Natural killer cell (primary cell): ENCODE measurements around the gene KCNK4. TPM values are rescaled to one million over a fixed set of nuclear protein-coding genes. Genes with fewer than 3 reads are reported as not detected.

Source experiments
- ATAC-seq, 3 donors: fragments of 150-1000 bp in 2 of 3; fragments of 200-7000 bp in 1 of 3; cut with Tn5 transposase; 1 replicate in 1 of 3; 2 replicates in 2 of 3; pipeline ENCODE4 v1.10.0; 2021; ENCODE audit warnings: mild to moderate bottlenecking in 2 of 3, moderate library complexity in 2 of 3
- DNase-seq, 2 donors: peaks; one replicate each; pipeline versions ENCODE4 v3.0.0 to v3.0.0-alpha.2; 2013 to 2021; ENCODE audit warnings: mixed read lengths in 1 of 2
- H3K27ac ChIP-seq: one replicate; pipeline ENCODE4 v1.5.1; 2013; ENCODE audit warnings: mild to moderate bottlenecking, low read length
- H3K27me3 ChIP-seq: one replicate; pipeline ENCODE4 v1.6.1; 2013; ENCODE audit warnings: low read length; ENCODE audit not compliant: control insufficient read depth, insufficient read depth
- H3K36me3 ChIP-seq: one replicate; pipeline ENCODE4 v1.6.1; 2013; ENCODE audit warnings: low read length; ENCODE audit not compliant: control insufficient read depth, insufficient read depth
- H3K4me1 ChIP-seq: one replicate; pipeline ENCODE4 v1.6.1; 2013; ENCODE audit warnings: low read length; ENCODE audit not compliant: control insufficient read depth, insufficient read depth
- H3K4me3 ChIP-seq: one replicate; pipeline ENCODE4 v1.5.1; 2013; ENCODE audit warnings: low read length
- H3K9me3 ChIP-seq: one replicate; pipeline ENCODE4 v1.6.1; 2013; ENCODE audit warnings: low read length; ENCODE audit not compliant: control insufficient read depth, insufficient read depth
- H3K27ac Mint-ChIP-seq, 2 donors: one replicate each; pipeline ENCODE4 v1.8.0; 2022; ENCODE audit warnings: mild to moderate bottlenecking in 2 of 2, mixed read lengths in 2 of 2, moderate library complexity in 1 of 2
- H3K27me3 Mint-ChIP-seq, 2 donors: one replicate each; pipeline ENCODE4 v1.8.0; 2022; ENCODE audit warnings: low read depth in 2 of 2, mixed read lengths in 2 of 2
- H3K36me3 Mint-ChIP-seq: one replicate; pipeline ENCODE4 v1.8.0; 2022; ENCODE audit warnings: mixed read lengths
- H3K4me1 Mint-ChIP-seq, 2 donors: one replicate each; pipeline ENCODE4 v1.8.0; 2022; ENCODE audit warnings: mixed read lengths in 2 of 2
- H3K4me3 Mint-ChIP-seq: one replicate; pipeline ENCODE4 v1.8.0; 2022; ENCODE audit warnings: mild to moderate bottlenecking, moderate library complexity, mixed read lengths
- H3K9me3 Mint-ChIP-seq, 2 donors: one replicate each; pipeline ENCODE4 v1.8.0; 2022; ENCODE audit warnings: mixed read lengths in 2 of 2
- CTCF ChIP-seq: fragments of 200-600 bp; IDR thresholded peaks from one replicate; pipeline ENCODE4 v1.8.0; 2022; ENCODE audit warnings: antibody characterized with exemption
- WGBS: methylation state at CpG from one replicate; pipeline ENCODE4 v1.1.7; 2013; ENCODE audit warnings: missing lambda C conversion rate; ENCODE audit not compliant: insufficient coverage; 5-methylcytosine and 5-hydroxymethylcytosine counted together
- intact Hi-C: fragments of 100-400 bp; cut with micrococcal nuclease; formaldehyde crosslinking; loops from one replicate; pipeline ENCODE4 v1.14.2; 2022
- total RNA-seq, 4 donors: library from RNA; stranded (reverse); fragments of 120-200 nt in 1 of 4; gene quantifications; one replicate each; pipeline versions ENCODE4 v1.2.3 to v1.2.4, GENCODE V29; 2013 to 2022

The KCNK4 gene
- total RNA-seq, 3 donors from 2014 or later (not counting 1 experiment from before 2014, with no cell fraction given) = 0.30 to 0.86 TPM; not detected in 1

DNA sequence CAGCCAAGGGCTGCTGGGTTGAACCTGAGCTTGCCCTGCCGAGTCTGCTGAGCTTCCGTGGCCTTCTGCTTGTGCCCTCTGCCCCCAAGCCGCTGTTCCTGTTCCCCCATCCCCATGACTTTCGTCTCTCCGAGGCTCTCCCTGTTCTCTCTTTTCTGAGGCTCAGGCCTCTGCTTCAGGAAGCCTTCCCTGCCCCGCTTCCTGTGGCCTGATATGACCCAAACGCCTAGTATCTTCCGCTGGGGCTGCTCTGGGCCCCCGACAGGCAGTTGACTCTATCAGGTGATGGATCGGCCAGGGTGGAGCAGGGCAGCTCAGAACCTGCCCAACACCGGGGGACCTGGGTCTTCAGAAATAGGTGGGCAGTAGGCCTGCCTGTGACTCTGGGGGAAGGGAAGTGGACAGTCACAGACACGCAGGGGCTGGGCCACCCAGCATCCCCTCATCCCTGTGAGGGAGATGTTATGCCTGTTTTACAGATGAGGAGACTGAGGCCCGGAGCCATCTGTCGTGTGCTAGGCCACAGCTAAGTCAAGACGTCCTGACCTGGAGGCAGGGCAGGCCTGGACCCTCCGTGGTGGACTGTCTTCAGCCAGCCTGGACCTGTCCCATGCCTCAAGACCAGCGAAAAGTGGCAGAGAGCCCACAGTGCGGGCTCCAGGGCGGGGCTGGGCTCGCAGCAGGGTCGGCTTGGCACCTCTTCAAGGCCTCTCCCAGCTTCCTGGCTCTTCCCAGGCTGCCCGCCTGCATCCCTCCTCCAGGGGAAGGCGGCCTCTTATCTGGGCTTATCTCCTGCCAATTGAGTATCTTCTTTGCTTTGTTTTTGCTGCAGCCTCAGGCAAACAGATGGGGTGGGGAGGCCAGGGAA is 22.8 kb upstream of the KCNK4 start:
- Mint-ChIP-seq H3K27me3 (no peaks in the 10 kb centered on the region), H3K27ac (peak overlapping the region; percentile 94 to 100), H3K9me3 (no peaks in the 10 kb centered on the region), H3K4me1 (peaks cover 36 to 40% of the 10 kb centered on the region in 2 donors), H3K4me3 (peak overlapping the region; percentile 97), H3K36me3 (no peaks in the 10 kb centered on the region)
- Histone ChIP-seq H3K4me1 (peaks cover 42% of the 10 kb centered on the region), H3K4me3 (peak overlapping the region; percentile 53), H3K27me3 (no peaks in the 10 kb centered on the region), H3K9me3 (no peaks in the 10 kb centered on the region), H3K27ac (peak overlapping the region; percentile 92), H3K36me3 (no peaks in the 10 kb centered on the region)
- intact Hi-C loops = loop anchor here (2.0 kb wide), 3 partner anchors 17 to 61 kb away; partner anchors contain the start of genes FERMT3, FKBP2 and PLCB3
- ATAC-seq = no peak
- DNase-seq = no peak
- TF ChIP-seq CTCF = no peak
- WGBS = 47% methylated on average over 23 of the region's 23 CpGs

DNA sequence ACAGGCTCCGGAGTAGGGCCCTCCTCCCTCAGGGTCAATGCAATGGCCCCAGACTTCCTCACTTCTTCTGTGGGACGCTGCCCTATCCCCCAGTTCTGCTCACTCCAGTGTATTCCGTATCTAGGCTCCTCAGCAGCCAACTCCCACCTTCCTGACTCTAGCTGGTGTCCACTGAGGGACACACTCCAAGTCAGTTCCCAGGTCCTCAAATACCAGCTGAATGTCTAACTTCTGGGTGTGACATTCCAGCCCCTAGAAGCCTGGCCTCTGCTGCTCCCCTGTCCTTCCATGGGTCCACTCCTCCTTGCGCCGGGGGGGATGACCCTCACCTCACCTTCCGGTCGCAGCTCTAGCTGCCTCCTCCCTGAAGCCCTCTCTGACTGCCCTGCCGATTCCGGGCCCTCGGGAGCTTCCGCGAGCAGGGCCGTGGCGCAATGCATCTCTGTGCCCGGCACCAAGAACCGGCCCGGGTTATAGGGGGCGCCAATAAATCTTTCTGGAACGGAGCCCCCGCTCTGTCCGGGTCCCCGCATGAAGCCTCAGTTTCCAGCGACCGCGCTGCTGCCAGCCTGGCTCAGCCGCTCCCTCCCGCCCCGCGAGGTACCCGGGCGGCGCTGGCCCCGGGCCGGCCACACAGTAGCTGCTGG is 22.1 kb upstream of the KCNK4 start:
- Mint-ChIP-seq H3K27ac (peak overlapping the region; percentile 94 to 100), H3K4me1 (peaks cover 36 to 40% of the 10 kb centered on the region in 2 donors), H3K9me3 (no peaks in the 10 kb centered on the region), H3K4me3 (peak overlapping the region; percentile 97), H3K36me3 (no peaks in the 10 kb centered on the region), H3K27me3 (no peaks in the 10 kb centered on the region)
- Histone ChIP-seq H3K36me3 (no peaks in the 10 kb centered on the region), H3K27ac (peak overlapping the region; percentile 92), H3K4me1 (peaks cover 42% of the 10 kb centered on the region), H3K4me3 (peak overlapping the region; percentile 53), H3K27me3 (no peaks in the 10 kb centered on the region), H3K9me3 (no peaks in the 10 kb centered on the region)
- peak in 1 of 2 donors; percentile 61 for DNase-seq
- TF ChIP-seq CTCF = no peak
- ATAC-seq = peak; percentile 1 to 9 (median 1)
- WGBS = 3% methylated on average over 34 of the region's 34 CpGs
- intact Hi-C loops = loop anchor here (1.0 to 2.0 kb wide), 5 partner anchors 18 to 62 kb away; partner anchors contain the start of genes DNAJC4, FERMT3, FKBP2 and PLCB3

GRCh38 chr11:64269540-64270220 is 21.4 kb upstream of the KCNK4 start:
- Histone ChIP-seq H3K27me3 (no peaks in the 10 kb centered on the region), H3K4me3 (peak overlapping the region; percentile 53), H3K27ac (peak overlapping the region; percentile 92), H3K9me3 (no peaks in the 10 kb centered on the region), H3K36me3 (no peaks in the 10 kb centered on the region), H3K4me1 (peaks cover 42% of the 10 kb centered on the region)
- DNase-seq (peak; percentile 94 to 99), ATAC-seq (peak; percentile 68 to 83 (median 72))
- intact Hi-C loops = loop anchor here (1.0 to 2.0 kb wide), 8 partner anchors 16 to 71 kb away; partner anchors contain the start of genes CCDC88B, DNAJC4, ESRRA and FERMT3
- Mint-ChIP-seq H3K27me3 (no peaks in the 10 kb centered on the region), H3K4me1 (peaks cover 36 to 40% of the 10 kb centered on the region in 2 donors), H3K27ac (peak overlapping the region; percentile 94 to 100), H3K9me3 (no peaks in the 10 kb centered on the region), H3K36me3 (no peaks in the 10 kb centered on the region), H3K4me3 (peak overlapping the region; percentile 97)
- TF ChIP-seq CTCF = peak; percentile 34
- WGBS = under 1% methylated on average over 58 of the region's 58 CpGs
